ENCODE measurements around the gene SIAH3. TPM values are rescaled to one million over a fixed set of nuclear protein-coding genes. Genes with fewer than 3 reads are reported as not detected.
A peak's percentile ranks its signal among the peaks of the same experiment; 100 is the strongest.

The SIAH3 gene
- polyA plus RNA-seq: 4.0 and 4.9 TPM in 2 replicates
- 11.4 and 14.6 TPM in 2 replicates for polyA minus RNA-seq

GRCh38 chr13:45851171-45851921, at the start of gene SIAH3:
TSS of gene SIAH3 (minus strand) at chr13:45851753. CDS start at chr13:45851629, 124 bp downstream.
- no peaks in the 10 kb centered on the region for H3K9me3 ChIP-seq (ENCODE audit: low read length)
- no peaks in the 10 kb centered on the region for H3F3A ChIP-seq (ENCODE audit: insufficient read depth, low read length, poor library complexity, severe bottlenecking)
- no peaks in the 10 kb centered on the region for H3K79me2 ChIP-seq (replicated peaks; ENCODE audit: insufficient read depth, low read length)
- peak within 1 kb of the TSS; percentile 68 for H3K4me2 ChIP-seq (ENCODE audit: low read length)
- H4K20me1 ChIP-seq (ENCODE audit: insufficient read depth): no peaks in the 10 kb centered on the region
- peak within 1 kb of the TSS; percentile 66 for H3K27ac ChIP-seq (ENCODE audit: low read length)
- H3K9me2 ChIP-seq (ENCODE audit: insufficient read depth, low read length): no peaks in the 10 kb centered on the region
- H2AFZ ChIP-seq (ENCODE audit: low read depth, low read length): peak within 1 kb of the TSS; percentile 59
- TF ChIP-seq RAD21 (conservative IDR thresholded peaks at IDR 0.05) (peak; percentile 44), SMC3 (conservative IDR thresholded peaks at IDR 0.05; ENCODE audit: poor library complexity) (peak; percentile 46), EZH2 (IDR thresholded peaks at IDR 0.05; ENCODE audit: borderline replicate concordance, insufficient read depth, low read length, poor library complexity, severe bottlenecking) (no peak), TAF1 (IDR thresholded peaks at IDR 0.05; ENCODE audit: low read depth) (peak; percentile 60), POLR2AphosphoS5 (IDR thresholded peaks at IDR 0.05) (peak; percentile 39), MXI1 (conservative IDR thresholded peaks at IDR 0.05; ENCODE audit: poor library complexity, severe bottlenecking) (peak; percentile 69), EP300 (conservative IDR thresholded peaks at IDR 0.05; ENCODE audit: poor library complexity, severe bottlenecking) (no peak)
- TF ChIP-seq, protein P1, sequence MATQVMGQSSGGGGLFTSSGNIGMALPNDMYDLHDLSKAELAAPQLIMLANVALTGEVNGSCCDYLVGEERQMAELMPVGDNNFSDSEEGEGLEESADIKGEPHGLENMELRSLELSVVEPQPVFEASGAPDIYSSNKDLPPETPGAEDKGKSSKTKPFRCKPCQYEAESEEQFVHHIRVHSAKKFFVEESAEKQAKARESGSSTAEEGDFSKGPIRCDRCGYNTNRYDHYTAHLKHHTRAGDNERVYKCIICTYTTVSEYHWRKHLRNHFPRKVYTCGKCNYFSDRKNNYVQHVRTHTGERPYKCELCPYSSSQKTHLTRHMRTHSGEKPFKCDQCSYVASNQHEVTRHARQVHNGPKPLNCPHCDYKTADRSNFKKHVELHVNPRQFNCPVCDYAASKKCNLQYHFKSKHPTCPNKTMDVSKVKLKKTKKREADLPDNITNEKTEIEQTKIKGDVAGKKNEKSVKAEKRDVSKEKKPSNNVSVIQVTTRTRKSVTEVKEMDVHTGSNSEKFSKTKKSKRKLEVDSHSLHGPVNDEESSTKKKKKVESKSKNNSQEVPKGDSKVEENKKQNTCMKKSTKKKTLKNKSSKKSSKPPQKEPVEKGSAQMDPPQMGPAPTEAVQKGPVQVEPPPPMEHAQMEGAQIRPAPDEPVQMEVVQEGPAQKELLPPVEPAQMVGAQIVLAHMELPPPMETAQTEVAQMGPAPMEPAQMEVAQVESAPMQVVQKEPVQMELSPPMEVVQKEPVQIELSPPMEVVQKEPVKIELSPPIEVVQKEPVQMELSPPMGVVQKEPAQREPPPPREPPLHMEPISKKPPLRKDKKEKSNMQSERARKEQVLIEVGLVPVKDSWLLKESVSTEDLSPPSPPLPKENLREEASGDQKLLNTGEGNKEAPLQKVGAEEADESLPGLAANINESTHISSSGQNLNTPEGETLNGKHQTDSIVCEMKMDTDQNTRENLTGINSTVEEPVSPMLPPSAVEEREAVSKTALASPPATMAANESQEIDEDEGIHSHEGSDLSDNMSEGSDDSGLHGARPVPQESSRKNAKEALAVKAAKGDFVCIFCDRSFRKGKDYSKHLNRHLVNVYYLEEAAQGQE (IDR thresholded peaks at IDR 0.05; ENCODE audit: borderline replicate concordance): peak; percentile 55
- TF ChIP-seq, protein P2, sequence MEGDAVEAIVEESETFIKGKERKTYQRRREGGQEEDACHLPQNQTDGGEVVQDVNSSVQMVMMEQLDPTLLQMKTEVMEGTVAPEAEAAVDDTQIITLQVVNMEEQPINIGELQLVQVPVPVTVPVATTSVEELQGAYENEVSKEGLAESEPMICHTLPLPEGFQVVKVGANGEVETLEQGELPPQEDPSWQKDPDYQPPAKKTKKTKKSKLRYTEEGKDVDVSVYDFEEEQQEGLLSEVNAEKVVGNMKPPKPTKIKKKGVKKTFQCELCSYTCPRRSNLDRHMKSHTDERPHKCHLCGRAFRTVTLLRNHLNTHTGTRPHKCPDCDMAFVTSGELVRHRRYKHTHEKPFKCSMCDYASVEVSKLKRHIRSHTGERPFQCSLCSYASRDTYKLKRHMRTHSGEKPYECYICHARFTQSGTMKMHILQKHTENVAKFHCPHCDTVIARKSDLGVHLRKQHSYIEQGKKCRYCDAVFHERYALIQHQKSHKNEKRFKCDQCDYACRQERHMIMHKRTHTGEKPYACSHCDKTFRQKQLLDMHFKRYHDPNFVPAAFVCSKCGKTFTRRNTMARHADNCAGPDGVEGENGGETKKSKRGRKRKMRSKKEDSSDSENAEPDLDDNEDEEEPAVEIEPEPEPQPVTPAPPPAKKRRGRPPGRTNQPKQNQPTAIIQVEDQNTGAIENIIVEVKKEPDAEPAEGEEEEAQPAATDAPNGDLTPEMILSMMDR (IDR thresholded peaks at IDR 0.05; ENCODE audit: poor library complexity, severe bottlenecking): no peak
- H3K27me3 ChIP-seq (ENCODE audit: insufficient read depth, low read depth, low read length): no peaks in the 10 kb centered on the region
- H3K36me3 ChIP-seq (ENCODE audit: insufficient read depth, low read length): no peaks in the 10 kb centered on the region
- peak within 1 kb of the TSS; percentile 64 for H3K9ac ChIP-seq (ENCODE audit: low read length)
- H3K4me3 ChIP-seq (ENCODE audit: low read length): peak within 1 kb of the TSS; percentile 76

GRCh38 chr13:45899406-45899805, 47.9 kb upstream of the SIAH3 start:
- H3F3A ChIP-seq (ENCODE audit: insufficient read depth, low read length, poor library complexity, severe bottlenecking): no peaks in the 10 kb centered on the region
- H3K79me2 ChIP-seq (replicated peaks; ENCODE audit: insufficient read depth, low read length): no peaks in the 10 kb centered on the region
- no peaks in the 10 kb centered on the region for H3K27me3 ChIP-seq (ENCODE audit: insufficient read depth, low read depth, low read length)
- no peaks in the 10 kb centered on the region for H3K9me3 ChIP-seq (ENCODE audit: low read length)
- H3K9ac ChIP-seq (ENCODE audit: low read length): no peak overlapping the region
- no peak overlapping the region for H3K27ac ChIP-seq (ENCODE audit: low read length)
- TF ChIP-seq RAD21 (conservative IDR thresholded peaks at IDR 0.05) (no peak), EZH2 (IDR thresholded peaks at IDR 0.05; ENCODE audit: borderline replicate concordance, insufficient read depth, low read length, poor library complexity, severe bottlenecking) (no peak), POLR2AphosphoS5 (IDR thresholded peaks at IDR 0.05) (no peak), EP300 (conservative IDR thresholded peaks at IDR 0.05; ENCODE audit: poor library complexity, severe bottlenecking) (no peak)
- TF ChIP-seq, protein P2 (IDR thresholded peaks at IDR 0.05; ENCODE audit: poor library complexity, severe bottlenecking): no peak
- H3K4me3 ChIP-seq (ENCODE audit: low read length): no peak overlapping the region
- H3K4me2 ChIP-seq (ENCODE audit: low read length): no peak overlapping the region
- no peaks in the 10 kb centered on the region for H4K20me1 ChIP-seq (ENCODE audit: insufficient read depth)
- no peaks in the 10 kb centered on the region for H3K9me2 ChIP-seq (ENCODE audit: insufficient read depth, low read length)
- H2AFZ ChIP-seq (ENCODE audit: low read depth, low read length): no peak overlapping the region
- no peaks in the 10 kb centered on the region for H3K36me3 ChIP-seq (ENCODE audit: insufficient read depth, low read length)

Measured in neural cell (in vitro differentiated cells).